DMS79 treated with DMSO at 0.1 percent for 48 hours (cell line): ENCODE data around the gene PFAS.

ENCODE experiments used
- DNase-seq: peaks from one replicate; lab custom pipeline; 2025; lab: John Stamatoyannopoulos, UW

Gene PFAS

GRCh38 chr17:8268550-8269298 lies 19.6 kb downstream of the PFAS start:
- DNase-seq, result no peak

DNA sequence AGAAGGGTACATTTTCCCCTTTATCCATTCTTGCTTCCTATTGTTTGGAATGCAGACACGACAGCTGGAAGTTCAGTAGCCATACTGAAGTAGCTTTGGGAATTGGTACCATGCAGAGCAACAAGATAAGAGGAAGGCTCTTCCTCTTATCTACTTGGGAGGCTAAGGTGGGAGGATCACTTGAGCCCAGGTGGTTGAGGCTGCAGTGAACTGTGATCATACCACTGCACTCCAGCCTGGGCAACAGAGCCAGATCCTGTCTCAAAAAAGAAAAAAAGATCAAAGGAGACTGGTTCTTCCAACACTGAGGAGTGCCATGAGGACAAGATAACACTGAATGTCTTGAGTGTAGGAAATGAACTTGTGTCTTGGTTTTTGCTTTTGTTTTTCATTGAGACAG lies 23.3 kb downstream of the PFAS start:
- no peak for DNase-seq

DNA sequence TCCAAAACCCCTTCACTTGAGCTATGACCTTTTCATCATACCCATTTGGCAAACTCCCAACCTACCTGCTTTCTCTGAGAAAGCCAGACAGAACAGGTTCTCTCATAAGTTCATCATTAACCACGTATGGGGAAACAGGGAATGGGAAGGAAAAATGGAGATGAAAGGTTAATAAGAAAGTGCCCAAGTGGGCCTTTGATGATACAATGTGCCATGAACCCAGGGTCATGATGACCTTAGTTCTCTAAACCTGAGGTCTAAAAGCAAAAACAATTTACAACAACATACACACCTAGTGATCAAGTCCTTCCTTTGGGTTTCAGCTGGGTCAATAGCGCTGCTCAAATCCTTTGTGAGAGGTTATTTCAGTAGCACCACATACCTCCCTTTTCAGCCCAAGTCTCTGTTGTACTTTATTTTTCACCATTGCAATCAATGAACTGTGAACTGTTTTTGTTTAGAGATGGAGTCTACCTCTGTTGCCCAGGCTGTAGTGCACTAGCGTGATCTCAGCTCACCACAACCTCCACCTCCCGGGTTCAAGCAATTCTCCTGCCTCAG lies 24.9 kb downstream of the PFAS start:
- no peak for DNase-seq

GRCh38 chr17:8274816-8275215 lies 25.7 kb downstream of the PFAS start:
- DNase-seq, result no peak

GRCh38 chr17:8275421-8276290 lies 26.6 kb downstream of the PFAS start:
- no peak for DNase-seq

GRCh38 chr17:8277317-8277716 lies 28.2 kb downstream of the PFAS start:
- DNase-seq, result no peak

DNA sequence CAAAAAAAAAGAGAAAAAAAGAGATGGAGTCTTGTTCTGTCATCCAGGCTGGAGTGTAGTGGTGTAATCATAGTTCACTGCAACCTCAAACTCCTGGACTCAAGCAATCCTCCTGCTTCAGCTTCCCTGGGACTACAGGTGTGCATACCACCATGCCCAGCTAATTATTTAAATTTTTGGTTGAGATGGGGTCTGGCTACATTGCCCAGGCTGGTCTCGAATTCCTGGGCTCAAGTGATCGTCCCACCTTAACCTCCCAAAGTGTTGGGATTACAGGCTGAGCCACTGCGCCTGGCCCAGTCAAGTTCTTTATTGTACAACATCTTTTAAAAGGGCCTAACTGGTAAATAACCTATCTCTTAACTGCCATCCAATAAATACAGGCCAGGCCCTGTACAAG lies 33.3 kb downstream of the PFAS start:
- no peak for DNase-seq

DNA sequence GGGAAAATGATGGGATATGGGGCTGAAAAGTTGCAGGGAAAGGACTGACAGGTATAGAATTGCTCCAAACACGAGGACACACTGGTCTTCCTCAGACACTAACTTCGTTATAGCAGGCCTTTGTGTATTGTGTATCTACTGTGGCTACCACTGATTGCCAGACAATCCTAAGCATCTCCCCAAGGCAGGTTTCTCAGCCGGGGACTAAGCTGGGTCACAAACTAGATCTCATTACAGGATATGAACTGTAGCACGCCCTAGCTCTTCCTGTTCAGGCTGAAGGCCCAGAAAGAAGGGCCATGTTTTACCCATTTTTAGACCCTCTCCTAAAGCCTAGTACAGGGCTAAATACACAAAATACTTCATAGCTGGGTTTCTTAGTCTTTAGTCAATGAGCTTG lies 34.3 kb downstream of the PFAS start:
- DNase-seq, result no peak

- DNase-seq, result no peak
Observed at GRCh38 chr17:8284126-8284525, 35.0 kb downstream of the PFAS start.

DNA sequence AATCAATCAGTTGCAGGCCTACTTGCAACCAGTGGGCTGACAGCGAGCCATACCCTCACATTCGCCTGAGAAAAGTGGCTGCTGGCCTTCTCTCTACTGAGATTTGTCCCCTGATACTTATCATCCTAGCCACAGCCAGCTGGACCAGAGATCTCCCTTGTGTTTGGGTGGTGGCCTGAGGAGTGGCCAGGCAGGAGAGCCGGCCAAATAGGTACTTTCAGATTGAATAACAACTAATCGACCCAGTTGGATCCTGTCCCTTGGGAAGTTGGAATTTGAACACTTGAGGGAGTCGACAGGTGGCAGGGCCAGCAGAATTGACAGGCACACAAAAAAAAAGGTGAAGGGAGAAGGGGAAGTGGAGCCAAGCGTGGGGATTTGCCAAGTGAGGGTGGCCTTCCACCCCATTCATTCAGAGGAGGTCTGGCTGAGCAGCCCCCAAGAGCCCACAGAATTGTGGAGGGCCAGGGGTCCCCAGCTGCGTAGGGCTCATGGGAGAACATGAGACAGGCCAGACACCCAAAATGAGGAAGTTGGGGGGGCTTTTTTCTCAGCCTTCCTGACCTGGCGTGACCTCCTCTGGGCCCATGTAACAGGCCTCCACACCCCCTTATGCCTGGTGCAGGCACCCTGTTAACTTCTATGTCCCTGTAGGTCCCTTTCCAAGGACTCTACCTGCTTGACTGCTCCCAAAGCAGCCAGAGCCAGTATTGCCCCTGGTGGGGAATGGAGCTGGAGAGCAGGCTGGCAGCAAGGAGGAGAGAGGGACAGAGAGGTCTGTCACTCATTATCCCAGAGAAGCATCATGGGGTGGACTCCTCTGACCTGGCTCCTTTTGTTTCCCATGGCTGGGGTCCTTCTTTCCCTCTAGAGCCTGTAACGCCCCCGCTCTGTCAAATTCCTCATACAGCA lies 36.4 kb downstream of the PFAS start:
- no peak for DNase-seq

DNA sequence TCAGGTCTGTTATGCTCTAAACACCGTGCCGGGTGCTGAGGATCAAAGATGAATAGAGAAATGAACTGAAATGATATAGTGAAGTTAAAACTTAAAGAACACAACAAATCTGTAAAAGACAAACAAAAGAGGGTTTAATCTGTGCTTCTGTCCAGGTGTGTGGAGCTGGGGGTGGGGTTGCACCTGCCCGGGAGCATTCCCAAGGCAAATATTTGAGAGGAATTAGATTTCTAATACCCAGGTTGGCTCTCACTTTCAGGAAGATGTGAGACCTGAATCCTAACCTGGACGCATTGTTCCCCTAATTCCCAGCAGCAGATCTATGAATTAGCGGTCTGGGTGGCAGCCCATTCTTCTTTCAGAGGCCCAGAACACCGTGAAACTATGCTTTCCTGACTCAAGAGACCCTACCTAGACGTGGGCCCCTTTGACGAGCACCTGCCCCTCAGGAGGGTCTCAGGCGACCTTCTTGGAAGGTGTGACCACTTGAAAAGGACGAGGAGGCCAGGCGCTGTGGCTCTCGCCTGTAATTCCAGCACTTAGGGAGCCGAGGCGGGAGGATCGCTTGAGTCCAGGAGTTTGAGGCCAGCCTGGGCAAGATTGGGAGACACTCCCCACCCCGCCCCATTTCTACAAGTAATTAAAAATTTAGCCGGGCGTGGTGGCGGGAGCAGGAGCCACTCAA lies 38.7 kb downstream of the PFAS start:
- no peak for DNase-seq

GRCh38 chr17:8288336-8289102 lies 39.4 kb downstream of the PFAS start, which contains the start of gene RANGRF:
RANGRF (plus strand) TSS chr17:8288670; CDS start chr17:8288789, 119 bp downstream.
- peak; percentile 68 for DNase-seq

- no peak for DNase-seq
Observed at GRCh38 chr17:8289103-8289397, 40.0 kb downstream of the PFAS start.

- DNase-seq, result no peak
Observed at GRCh38 chr17:8290043-8290442, 41.0 kb downstream of the PFAS start.

DNA sequence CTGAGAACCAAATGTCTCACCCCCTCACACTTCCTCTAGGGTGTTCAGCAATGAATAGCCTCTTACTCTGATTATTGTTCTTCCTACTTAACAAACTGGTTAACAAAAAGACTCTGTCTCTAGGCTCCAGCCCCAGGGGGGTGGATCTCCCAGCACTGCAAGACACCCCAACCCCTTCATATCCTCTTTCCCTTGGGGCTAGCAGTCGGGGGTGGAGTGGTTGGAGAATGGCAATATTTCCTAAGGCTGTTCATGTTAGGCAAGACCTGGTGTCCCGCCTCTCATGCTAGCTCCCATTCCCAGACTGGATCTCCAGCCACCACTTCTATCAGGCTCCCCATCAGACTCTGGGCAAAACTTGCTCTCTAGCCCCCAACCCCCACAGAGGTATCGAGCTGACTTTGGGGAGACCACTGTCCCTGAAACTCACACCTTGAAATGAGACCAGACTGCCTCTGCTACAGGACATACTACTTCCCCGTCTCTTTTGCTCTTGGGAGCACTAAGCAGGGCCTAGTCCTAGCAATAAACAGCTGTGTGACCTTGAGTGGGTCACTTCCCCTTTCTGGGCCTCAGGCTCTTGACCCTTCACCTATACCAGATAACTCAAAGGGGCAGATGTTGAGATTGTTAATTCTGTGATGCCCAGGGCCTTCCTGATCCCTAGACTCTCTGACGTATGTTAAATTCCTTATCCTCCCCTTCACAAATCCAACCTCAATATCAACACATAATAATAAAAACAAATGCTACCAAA lies 43.7 kb downstream of the PFAS start:
- no peak for DNase-seq

DNA sequence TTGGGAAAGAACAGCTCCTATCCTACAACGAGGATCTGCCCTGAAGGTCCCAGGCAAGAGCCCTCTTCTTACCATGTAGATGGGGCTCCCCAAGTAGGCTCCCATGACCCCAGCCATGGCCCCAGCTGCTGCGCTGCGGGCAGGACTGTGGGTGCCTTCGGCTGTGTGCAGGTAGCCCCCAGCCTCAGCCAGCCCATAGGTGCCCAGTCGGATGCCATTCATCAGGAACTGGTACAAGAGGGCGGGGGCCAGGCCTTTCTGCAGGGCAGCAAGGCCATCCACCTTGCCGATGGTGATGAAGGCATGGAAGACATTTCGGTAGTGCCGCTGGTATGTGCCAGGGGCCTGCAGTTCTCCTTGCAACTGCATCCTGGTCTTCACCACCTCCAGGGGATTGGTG lies 45.3 kb downstream of the PFAS start:
- no peak for DNase-seq

- DNase-seq, result no peak
Observed at GRCh38 chr17:8294814-8295316, 45.8 kb downstream of the PFAS start.

DNA sequence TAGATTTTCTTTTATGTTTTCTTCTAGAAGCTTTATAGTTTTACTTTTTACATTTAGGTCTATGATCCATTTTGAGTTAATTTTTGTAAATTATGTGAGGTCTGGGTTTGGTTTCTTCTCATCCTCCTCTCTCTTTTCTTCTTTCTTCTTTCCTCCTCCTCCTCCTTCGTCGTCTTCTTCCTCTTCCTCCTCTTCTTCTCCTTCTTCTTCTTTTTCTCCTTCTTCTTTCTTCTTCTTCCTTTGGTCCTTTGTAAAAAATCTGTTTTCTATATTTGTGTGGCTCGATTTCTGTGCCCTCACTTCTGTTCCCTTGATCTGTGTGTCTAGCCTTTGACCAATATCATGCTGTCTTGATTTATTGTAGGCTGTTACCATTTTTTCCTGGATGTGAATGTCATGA lies 51.1 kb downstream of the PFAS start:
- DNase-seq, result no peak

- DNase-seq, result peak; percentile 49
Observed at GRCh38 chr17:8300627-8301242, 51.6 kb downstream of the PFAS start.
